ENCODE measurements around the gene GLDN. TPM values are rescaled to one million over a fixed set of nuclear protein-coding genes. Genes with fewer than 3 reads are reported as not detected.

GLDN gene
- total and polyA plus RNA-seq, 2 experiments from 2014 or later, result 0.32 to 1.2 TPM

- no peak for TF ChIP-seq JUNB (IDR thresholded peaks at IDR 0.05; ENCODE audit: unreplicated experiment)
- TF ChIP-seq POLR2AphosphoS5 (IDR thresholded peaks at IDR 0.05; ENCODE audit: low read depth), result no peak
- TF ChIP-seq EZH2 (IDR thresholded peaks at IDR 0.05; ENCODE audit: low read depth, unreplicated experiment), result no peak
- TF ChIP-seq CTCF (conservative IDR thresholded peaks at IDR 0.05; ENCODE audit: low read depth in 2 of 2), result no peak
- TF ChIP-seq NANOG (IDR thresholded peaks at IDR 0.05; ENCODE audit: borderline replicate concordance), result no peak
- TF ChIP-seq CREB1 (CRISPR knock-in tag; IDR thresholded peaks at IDR 0.05; ENCODE audit: low read depth), result no peak
- TF ChIP-seq REST (IDR thresholded peaks at IDR 0.05; ENCODE audit: unreplicated experiment), result no peak
- TF ChIP-seq EZH2phosphoT487 (IDR thresholded peaks at IDR 0.05; ENCODE audit: unreplicated experiment), result no peak
- TF ChIP-seq ETS1 (IDR thresholded peaks at IDR 0.05), result no peak
- no peak for TF ChIP-seq ZNF331 (CRISPR knock-in tag; IDR thresholded peaks at IDR 0.05; ENCODE audit: low read depth)
- TF ChIP-seq ZNF114 (CRISPR knock-in tag; IDR thresholded peaks at IDR 0.05), result no peak
These were observed 34.6 kb downstream of the GLDN start (continued) for GRCh38 chr15:51375966-51376640.

- Histone ChIP-seq H3F3A (replicated peaks; ENCODE audit: low read depth) (no peaks in the 10 kb centered on the region), H3K4me3 (no peak overlapping the region), H4K20me1 (replicated peaks; ENCODE audit: insufficient read depth) (no peaks in the 10 kb centered on the region), H2AFZ (no peak overlapping the region), H3K27me3 (ENCODE audit: insufficient read depth) (no peaks in the 10 kb centered on the region), H3K27ac (ENCODE audit: low read depth) (no peak overlapping the region), H3K4me1 (ENCODE audit: insufficient read depth) (no peaks in the 10 kb centered on the region), H3K4me2 (no peak overlapping the region), H3K9me2 (ENCODE audit: insufficient read depth) (0 out of 2 replicates have a peak, but pooled peaks cover 3% of the 10 kb centered on the region), H3K79me2 (replicated peaks; ENCODE audit: insufficient read depth) (no peaks in the 10 kb centered on the region), H3K36me3 (ENCODE audit: insufficient read depth) (no peaks in the 10 kb centered on the region)
- H3K27me3 Mint-ChIP-seq (ENCODE audit: insufficient read depth, low read depth, poor library complexity), result no peaks in the 10 kb centered on the region
- H3K4me3 Mint-ChIP-seq, result no peak overlapping the region
- no peaks in the 10 kb centered on the region for H3K36me3 Mint-ChIP-seq (ENCODE audit: low read depth)
- no peak for DNase-seq (ENCODE audit: low spot score)
- no peaks in the 10 kb centered on the region for H3K4me1 Mint-ChIP-seq
- TF ChIP-seq ZNF331 (CRISPR knock-in tag; IDR thresholded peaks at IDR 0.05; ENCODE audit: low read depth), result no peak
- no peak for TF ChIP-seq STAT1 (IDR thresholded peaks at IDR 0.05; ENCODE audit: unreplicated experiment)
- no peak for TF ChIP-seq ZNF114 (CRISPR knock-in tag; IDR thresholded peaks at IDR 0.05)
- no peak overlapping the region for H3K27ac Mint-ChIP-seq
- H3K9me3 Mint-ChIP-seq, result no peaks in the 10 kb centered on the region; the same call in 2 of the 3 replicates
- no peak for ATAC-seq
These were observed 35.8 kb downstream of the GLDN start for GRCh38 chr15:51377038-51377786.

All from GM23338 (cell line).